ENCODE measurements around the gene PIK3CA.
"Not testable (repeated sequence)": the region's sequence is repeated elsewhere in the genome, so short reads cannot be mapped to it uniquely, and the experiment has no call there.

DNA sequence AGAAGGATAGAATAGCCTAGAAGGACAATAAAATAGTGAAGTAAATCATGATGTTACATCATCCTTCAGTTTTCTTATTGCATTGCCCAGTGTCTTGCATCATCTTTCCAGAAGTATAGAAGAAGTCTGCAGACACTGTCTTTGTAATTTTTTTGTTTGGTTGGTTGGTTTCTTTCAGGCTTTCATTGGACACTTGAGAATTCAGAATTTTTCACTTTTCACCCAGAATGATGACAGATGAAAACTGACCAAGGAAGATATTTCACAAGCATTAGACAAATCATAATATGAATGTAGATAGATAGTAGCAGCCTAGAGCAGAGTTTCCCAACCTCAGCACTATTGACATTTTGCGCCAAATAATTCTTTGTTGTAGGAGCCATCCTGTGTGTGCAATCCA lies 67.4 kb downstream of the PIK3CA start:
- TF ChIP-seq, protein P1, sequence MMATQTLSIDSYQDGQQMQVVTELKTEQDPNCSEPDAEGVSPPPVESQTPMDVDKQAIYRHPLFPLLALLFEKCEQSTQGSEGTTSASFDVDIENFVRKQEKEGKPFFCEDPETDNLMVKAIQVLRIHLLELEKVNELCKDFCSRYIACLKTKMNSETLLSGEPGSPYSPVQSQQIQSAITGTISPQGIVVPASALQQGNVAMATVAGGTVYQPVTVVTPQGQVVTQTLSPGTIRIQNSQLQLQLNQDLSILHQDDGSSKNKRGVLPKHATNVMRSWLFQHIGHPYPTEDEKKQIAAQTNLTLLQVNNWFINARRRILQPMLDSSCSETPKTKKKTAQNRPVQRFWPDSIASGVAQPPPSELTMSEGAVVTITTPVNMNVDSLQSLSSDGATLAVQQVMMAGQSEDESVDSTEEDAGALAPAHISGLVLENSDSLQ (IDR thresholded peaks at IDR 0.05), result not testable (repeated sequence)
- TF ChIP-seq LEF1 (IDR thresholded peaks at IDR 0.05; ENCODE audit: borderline replicate concordance); BHLHE40 (IDR thresholded peaks at IDR 0.05; ENCODE audit: borderline replicate concordance); SUZ12 (IDR thresholded peaks at IDR 0.05); CTBP1 (IDR thresholded peaks at IDR 0.05; ENCODE audit: borderline replicate concordance); FOXK2 (IDR thresholded peaks at IDR 0.05); ELF4 (IDR thresholded peaks at IDR 0.05); TARDBP (IDR thresholded peaks at IDR 0.05); FOXM1 (IDR thresholded peaks at IDR 0.05; ENCODE audit: borderline replicate concordance); SP1 (IDR thresholded peaks at IDR 0.05); NFRKB (IDR thresholded peaks at IDR 0.05); HDGF (IDR thresholded peaks at IDR 0.05; ENCODE audit: borderline replicate concordance); FOXA1 (IDR thresholded peaks at IDR 0.05); ZNF384 (IDR thresholded peaks at IDR 0.05): not testable (repeated sequence)

All from HEK293T (cell line).